Hematopoietic multipotent progenitor cell treated with erythropoietin and hydrocortisone succinate and interleukin-3 and kit ligand, for 4 days (in vitro differentiated cells): ENCODE results near the gene EDRF1.

Experiments used
- DNase-seq: peaks from one replicate; pipeline ENCODE4 v3.0.0-alpha.2; 2015

EDRF1 gene

GRCh38 chr10:125762692-125763648 is 43.5 kb downstream of the EDRF1 start:
- no peak for DNase-seq

DNA sequence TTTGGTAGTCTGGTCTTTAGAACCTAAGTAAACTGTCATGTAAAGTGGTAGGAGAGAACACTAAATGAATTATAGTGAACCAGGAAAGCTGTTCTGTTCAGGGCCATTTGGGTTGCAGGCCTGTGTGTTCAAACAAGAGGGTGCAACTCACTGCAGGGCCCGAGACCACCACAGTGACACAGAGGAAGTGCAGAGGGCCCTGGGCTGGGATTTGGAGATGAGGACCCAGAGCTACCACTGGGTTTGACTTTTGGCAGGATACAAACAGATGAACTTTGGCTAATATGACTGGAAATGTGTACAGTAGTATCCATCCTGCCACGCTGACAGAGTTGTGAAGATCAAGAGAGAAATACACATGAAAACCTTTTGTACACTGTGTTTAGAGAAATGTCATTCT is 46.3 kb downstream of the EDRF1 start:
- DNase-seq = no peak

GRCh38 chr10:125766511-125766910 is 47.0 kb downstream of the EDRF1 start:
- DNase-seq = no peak

- peak; percentile 9 for DNase-seq
Measured at GRCh38 chr10:125768219-125768855, 48.8 kb downstream of the EDRF1 start.

- DNase-seq = no peak
Measured at GRCh38 chr10:125769175-125769574, 49.7 kb downstream of the EDRF1 start.

- DNase-seq = no peak
Measured at GRCh38 chr10:125770844-125771243, 51.3 kb downstream of the EDRF1 start.

DNA sequence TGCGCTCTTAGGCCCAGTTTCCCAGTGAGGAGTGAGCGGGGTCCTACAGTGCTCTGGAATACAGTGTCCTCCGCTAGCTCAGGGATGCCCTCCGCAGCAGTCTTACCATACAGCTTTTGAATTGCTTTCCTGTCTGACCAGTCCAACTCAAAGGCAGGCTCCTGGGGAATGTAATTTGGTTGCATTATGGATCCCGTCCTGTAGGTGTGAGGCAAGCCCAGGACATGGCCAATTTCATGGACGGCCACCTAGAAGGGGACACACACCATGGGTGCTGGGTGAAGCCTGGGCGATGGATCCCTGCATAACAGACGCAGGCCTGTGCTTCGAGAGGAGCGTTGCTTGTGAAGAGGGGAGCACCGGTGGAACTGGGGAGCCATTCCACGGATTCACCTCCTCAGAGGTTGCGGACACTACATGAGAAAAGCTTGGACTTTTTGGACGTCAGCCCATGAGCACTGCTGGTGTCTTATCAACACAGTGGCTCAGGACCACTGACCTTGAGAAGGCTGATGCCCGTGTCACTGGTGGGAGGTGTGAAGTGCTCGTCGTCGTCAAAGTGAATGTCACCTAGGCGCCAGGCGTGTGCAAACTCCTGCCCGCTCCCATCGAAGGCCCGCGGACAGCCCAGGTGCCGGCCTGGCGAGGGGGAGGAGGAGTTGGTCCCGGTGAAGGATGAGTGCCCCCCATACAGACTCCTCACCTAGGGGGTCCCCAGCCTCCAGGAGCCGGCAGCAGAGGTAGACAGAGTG is 52.8 kb downstream of the EDRF1 start:
- DNase-seq = no peak

GRCh38 chr10:125772864-125773180 is 53.3 kb downstream of the EDRF1 start:
- DNase-seq = no peak

GRCh38 chr10:125773687-125774543 is 54.4 kb downstream of the EDRF1 start:
- no peak for DNase-seq

GRCh38 chr10:125774581-125775191 is 55.2 kb downstream of the EDRF1 start:
- no peak for DNase-seq

DNA sequence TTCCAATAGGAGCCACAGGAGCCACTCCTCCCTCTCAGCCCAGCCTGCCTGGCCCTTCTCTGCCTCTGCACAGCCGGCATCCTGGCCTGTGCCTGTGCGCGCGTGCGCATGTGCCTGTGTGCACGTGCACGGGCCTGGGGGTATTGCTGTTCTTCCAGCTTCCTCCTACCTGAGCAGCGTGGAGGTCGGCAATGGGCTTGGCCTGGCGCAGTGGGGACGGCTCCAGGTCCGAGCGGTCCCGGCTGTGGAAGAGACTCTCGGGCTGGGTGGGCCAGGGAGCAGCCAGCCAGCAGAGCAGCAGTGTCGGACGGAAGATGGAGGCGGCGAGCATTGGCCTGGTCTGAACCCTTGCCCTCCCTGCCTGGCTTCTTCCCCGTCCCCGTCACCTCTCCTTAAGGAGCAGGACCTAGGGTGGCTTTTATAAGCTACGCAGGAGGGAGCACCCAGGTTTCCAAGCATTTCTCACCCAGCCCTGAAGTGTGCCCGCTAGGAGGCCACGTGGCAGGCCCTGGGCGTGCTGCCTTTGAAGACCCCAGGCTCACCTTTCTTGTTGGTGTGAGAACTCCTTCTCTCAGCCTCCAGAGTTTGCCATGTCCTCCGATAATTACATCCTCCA is 56.1 kb downstream of the EDRF1 start, which contains the start of gene MMP21:
MMP21 (minus strand) TSS at position 331 of the 616 bp plus-strand sequence; CDS start at position 331, 0 bp downstream.
- DNase-seq = no peak

- no peak for DNase-seq
Measured at GRCh38 chr10:125777806-125778205, 58.3 kb downstream of the EDRF1 start.

- DNase-seq = no peak
Measured at GRCh38 chr10:125778556-125778955, 59.0 kb downstream of the EDRF1 start.

- DNase-seq = no peak
Measured at GRCh38 chr10:125779403-125780327, 60.2 kb downstream of the EDRF1 start.

GRCh38 chr10:125781374-125781773 is 61.9 kb downstream of the EDRF1 start:
- no peak for DNase-seq

- DNase-seq = no peak
Measured at GRCh38 chr10:125782054-125782453, 62.5 kb downstream of the EDRF1 start.

DNA sequence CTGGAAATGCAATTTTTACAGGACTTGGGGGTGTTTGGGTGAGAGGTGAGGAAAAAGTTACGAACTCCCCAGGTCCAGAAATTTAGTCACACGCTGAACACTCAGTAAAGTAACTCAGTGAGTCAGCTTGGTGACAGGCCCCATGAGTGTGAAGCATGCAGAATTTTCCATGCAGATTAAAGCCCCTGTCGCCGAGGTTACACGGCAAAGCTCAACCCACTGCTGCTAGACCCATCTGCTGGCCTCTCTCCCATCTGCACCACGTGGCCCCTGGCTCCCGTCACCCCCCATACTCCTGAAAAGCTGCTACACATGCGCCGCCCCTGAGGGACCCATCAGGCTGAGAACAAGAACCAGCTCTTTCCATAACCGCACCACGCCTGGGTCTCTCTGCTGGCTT is 63.1 kb downstream of the EDRF1 start:
- DNase-seq = no peak

DNA sequence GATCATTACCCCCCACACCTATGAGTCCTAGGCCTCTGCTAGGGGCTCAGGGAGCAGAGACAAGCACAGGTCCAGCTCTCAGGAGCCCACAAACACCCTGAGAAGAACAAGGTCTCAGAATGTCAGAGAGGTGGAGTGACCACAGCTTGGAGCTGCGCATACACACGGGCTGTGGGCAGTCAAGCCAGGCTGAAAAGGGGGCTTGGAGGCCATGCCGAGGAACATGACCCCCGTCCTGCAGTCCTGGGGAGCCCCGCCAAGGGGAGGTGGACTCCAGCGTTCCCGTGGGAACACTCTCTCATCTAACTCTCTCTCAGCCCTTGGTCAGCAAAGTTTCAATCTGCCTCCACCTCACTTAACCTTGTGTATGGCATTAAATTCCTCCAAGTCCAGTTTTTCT is 63.9 kb downstream of the EDRF1 start:
- DNase-seq = no peak

DNA sequence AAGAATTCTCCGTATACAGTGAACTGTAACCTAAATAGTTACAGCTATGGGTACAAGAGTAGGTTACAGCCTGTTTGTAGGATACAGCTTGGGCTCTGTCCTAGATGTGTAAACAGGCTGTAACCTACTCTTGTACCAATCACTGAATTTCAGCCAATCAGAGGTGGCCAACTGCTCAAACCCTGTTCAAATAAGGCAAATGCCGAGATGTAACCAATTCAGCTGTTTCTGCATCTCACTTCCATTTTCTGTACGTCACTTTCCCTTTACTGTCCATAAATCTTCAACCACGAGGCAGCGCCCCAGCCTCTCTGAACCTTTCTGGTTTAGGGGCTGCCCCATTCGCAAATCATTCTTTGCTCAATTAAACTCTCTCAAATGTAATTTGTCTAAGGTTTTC is 64.4 kb downstream of the EDRF1 start:
- peak; percentile 25 for DNase-seq

- no peak for DNase-seq
Measured at GRCh38 chr10:125785791-125786190, 66.3 kb downstream of the EDRF1 start.
